Right kidney (tissue), 1 donor: Measurements from ENCODE around the gene TUBB4B.
"Not testable (repeated sequence)": the region's sequence is repeated elsewhere in the genome, so short reads cannot be mapped to it uniquely, and the experiment has no call there.

Experiments
- DNase-seq: peaks from one replicate; pipeline ENCODE4 v3.0.0-alpha.2; 2016

The TUBB4B gene

GRCh38 chr9:137251194-137251461, 10.0 kb downstream of the TUBB4B start, which contains the start of gene STPG3:
STPG3 (plus strand) TSS chr9:137251286; CDS start chr9:137251287, 1 bp downstream.
- DNase-seq = no peak

GRCh38 chr9:137251490-137252268, 10.6 kb downstream of the TUBB4B start:
- no peak for DNase-seq

GRCh38 chr9:137252555-137253506, 11.7 kb downstream of the TUBB4B start:
- DNase-seq = peak; percentile 21

- DNase-seq = peak; percentile 60
These were observed 12.9 kb downstream of the TUBB4B start for GRCh38 chr9:137253717-137254623.

- peak; percentile 85 for DNase-seq
These were observed 13.7 kb downstream of the TUBB4B start, which contains the start of gene NELFB for GRCh38 chr9:137254624-137255447. NELFB (plus strand) TSS chr9:137255327.

- DNase-seq = peak; percentile 74
These were observed 14.5 kb downstream of the TUBB4B start for GRCh38 chr9:137255448-137256114.

GRCh38 chr9:137256362-137256761, 15.3 kb downstream of the TUBB4B start:
- DNase-seq = no peak

- DNase-seq = no peak
These were observed 15.8 kb downstream of the TUBB4B start for GRCh38 chr9:137256856-137257255.

GRCh38 chr9:137262173-137262908, 21.3 kb downstream of the TUBB4B start:
- not testable (repeated sequence) for DNase-seq

GRCh38 chr9:137262909-137263285, 21.8 kb downstream of the TUBB4B start:
- no peak for DNase-seq

GRCh38 chr9:137263506-137263905, 22.4 kb downstream of the TUBB4B start:
- no peak for DNase-seq

GRCh38 chr9:137264067-137264466, 23.0 kb downstream of the TUBB4B start:
- DNase-seq = no peak

- no peak for DNase-seq
These were observed 24.5 kb downstream of the TUBB4B start for GRCh38 chr9:137265496-137266161.

GRCh38 chr9:137266162-137266527, 25.1 kb downstream of the TUBB4B start:
- no peak for DNase-seq

- no peak for DNase-seq
These were observed 25.7 kb downstream of the TUBB4B start for GRCh38 chr9:137266585-137267453.

- no peak for DNase-seq
These were observed 26.9 kb downstream of the TUBB4B start for GRCh38 chr9:137267933-137268355.

- no peak for DNase-seq
These were observed 27.6 kb downstream of the TUBB4B start for GRCh38 chr9:137268538-137269201.

- no peak for DNase-seq
These were observed 28.2 kb downstream of the TUBB4B start for GRCh38 chr9:137269231-137269772.
